ENCODE data around the gene RASSF9.

Gene RASSF9

GRCh38 chr12:85836197-85837090, at the start of gene RASSF9:
RASSF9 (minus strand) TSS chr12:85836409; CDS start chr12:85836201, 208 bp downstream.
- DNase-seq (ENCODE audit: low read depth in 2 of 2), result no peak

- DNase-seq (ENCODE audit: low read depth in 2 of 2), result no peak
These were observed 47.6 kb upstream of the RASSF9 start for GRCh38 chr12:85883763-85884162.

GRCh38 chr12:85877459-85877858, 41.2 kb upstream of the RASSF9 start:
- no peak for DNase-seq (ENCODE audit: low read depth in 2 of 2)

- no peak for DNase-seq (ENCODE audit: low read depth in 2 of 2)
These were observed 37.8 kb upstream of the RASSF9 start, which contains the start of gene NTS for GRCh38 chr12:85874031-85874461. NTS (plus strand) TSS chr12:85874295; CDS start chr12:85874404, 109 bp downstream.

GRCh38 chr12:85872497-85873091, 36.4 kb upstream of the RASSF9 start:
- no peak for DNase-seq (ENCODE audit: low read depth in 2 of 2)

- no peak for DNase-seq (ENCODE audit: low read depth in 2 of 2)
These were observed 31.0 kb upstream of the RASSF9 start for GRCh38 chr12:85866986-85867776.

GRCh38 chr12:85865890-85866289, 29.7 kb upstream of the RASSF9 start:
- DNase-seq (ENCODE audit: low read depth in 2 of 2), result no peak

GRCh38 chr12:85856966-85857365, 20.8 kb upstream of the RASSF9 start:
- no peak for DNase-seq (ENCODE audit: low read depth in 2 of 2)

- no peak for DNase-seq (ENCODE audit: low read depth in 2 of 2)
These were observed 19.1 kb upstream of the RASSF9 start for GRCh38 chr12:85855305-85855704.

- no peak for DNase-seq (ENCODE audit: low read depth in 2 of 2)
These were observed 13.1 kb upstream of the RASSF9 start for GRCh38 chr12:85849344-85849743.

GRCh38 chr12:85843606-85844310, 7.5 kb upstream of the RASSF9 start:
- DNase-seq (ENCODE audit: low read depth in 2 of 2), result no peak

- DNase-seq (ENCODE audit: low read depth in 2 of 2), result no peak
These were observed 598 bp downstream of the RASSF9 start for GRCh38 chr12:85835426-85836196.

GRCh38 chr12:85834378-85834777, 1.8 kb downstream of the RASSF9 start:
- DNase-seq (ENCODE audit: low read depth in 2 of 2), result no peak

GRCh38 chr12:85833579-85833978, 2.6 kb downstream of the RASSF9 start:
- DNase-seq (ENCODE audit: low read depth in 2 of 2), result no peak

GRCh38 chr12:85831327-85831990, 4.8 kb downstream of the RASSF9 start:
- DNase-seq (ENCODE audit: low read depth in 2 of 2), result no peak

GRCh38 chr12:85829391-85829790, 6.8 kb downstream of the RASSF9 start:
- no peak for DNase-seq (ENCODE audit: low read depth in 2 of 2)

- no peak for DNase-seq (ENCODE audit: low read depth in 2 of 2)
These were observed 7.6 kb downstream of the RASSF9 start for GRCh38 chr12:85828576-85828975.

- no peak for DNase-seq (ENCODE audit: low read depth in 2 of 2)
These were observed 10.5 kb downstream of the RASSF9 start for GRCh38 chr12:85825746-85826145.

GRCh38 chr12:85823436-85824180, 12.6 kb downstream of the RASSF9 start:
- no peak for DNase-seq (ENCODE audit: low read depth in 2 of 2)

GRCh38 chr12:85821759-85822158, 14.4 kb downstream of the RASSF9 start:
- DNase-seq (ENCODE audit: low read depth in 2 of 2), result no peak

All from stimulated activated CD4-positive, alpha-beta T cell treated with anti-CD3 and anti-CD28 coated beads, Interleukin-1b, Interleukin-23, amount 100 ng/mL, for 1 hour (primary cell).